ENCODE measurements around the gene PXT1.

GRCh38 chr6:36374194-36374593 is 68.5 kb downstream of the PXT1 start:
- no peak for TF ChIP-seq CTCF (IDR thresholded peaks at IDR 0.05)
- no peak for TF ChIP-seq POLR2A (IDR thresholded peaks at IDR 0.05)

Measured in testis (tissue), 2 donors.